ENCODE data around the gene C5orf58.

C5orf58 gene

GRCh38 chr5:170219615-170220014 is 13.2 kb upstream of the C5orf58 start:
- H3K27me3 ChIP-seq, result no peaks in the 10 kb centered on the region
- TF ChIP-seq Cebpa-rat (IDR thresholded peaks at IDR 0.05), result no peak
- peak overlapping the region in 10 of 11 experiments; percentile 2 to 59 (median 23); a peak in 11 of 22 replicates for H3K4me2 ChIP-seq
- no peak overlapping the region for H3K27ac ChIP-seq
- H3K9ac ChIP-seq, result no peak overlapping the region
- peaks cover 17 to 31% (median 25%) of the 10 kb centered on the region in 10 experiments for H3K4me1 ChIP-seq
- no peaks in the 10 kb centered on the region for H3K9me3 ChIP-seq (replicated peaks in 1 of 11)
- H3K4me3 ChIP-seq, result no peak overlapping the region
- no peaks in the 10 kb centered on the region for H4K20me1 ChIP-seq
- H3K36me3 ChIP-seq, result no peaks in the 10 kb centered on the region

DNA sequence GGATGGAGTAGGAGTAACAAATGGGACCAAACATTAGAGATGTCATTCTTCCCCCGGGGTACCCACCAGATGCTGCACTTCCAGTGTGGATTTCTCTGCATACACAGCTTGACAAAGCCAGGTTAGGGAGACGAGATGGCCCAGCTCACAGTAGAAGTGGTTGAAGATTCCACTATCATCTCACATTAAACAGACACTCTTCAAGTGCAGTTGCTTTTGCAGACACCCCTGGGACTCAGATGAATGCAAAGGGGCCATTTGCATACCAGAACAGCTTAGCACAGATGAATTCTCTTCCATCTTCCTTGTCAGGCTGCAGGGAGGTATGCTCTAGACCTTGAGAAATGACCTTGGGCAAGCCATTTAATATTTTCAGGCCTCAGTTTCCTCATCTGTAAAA is 12.6 kb upstream of the C5orf58 start:
- H4K20me1 ChIP-seq, result no peaks in the 10 kb centered on the region
- H3K4me2 ChIP-seq, result peak overlapping the region in 10 of 11 experiments; percentile 2 to 59 (median 20); a peak in 9 of 22 replicates
- H3K4me3 ChIP-seq, result no peak overlapping the region
- no peak for TF ChIP-seq Cebpa-rat (IDR thresholded peaks at IDR 0.05)
- H3K9me3 ChIP-seq (replicated peaks in 1 of 11), result no peaks in the 10 kb centered on the region
- no peak overlapping the region for H3K27ac ChIP-seq
- H3K27me3 ChIP-seq, result no peaks in the 10 kb centered on the region
- peaks cover 17 to 31% (median 25%) of the 10 kb centered on the region in 10 experiments for H3K4me1 ChIP-seq
- no peaks in the 10 kb centered on the region for H3K36me3 ChIP-seq
- H3K9ac ChIP-seq, result no peak overlapping the region

DNA sequence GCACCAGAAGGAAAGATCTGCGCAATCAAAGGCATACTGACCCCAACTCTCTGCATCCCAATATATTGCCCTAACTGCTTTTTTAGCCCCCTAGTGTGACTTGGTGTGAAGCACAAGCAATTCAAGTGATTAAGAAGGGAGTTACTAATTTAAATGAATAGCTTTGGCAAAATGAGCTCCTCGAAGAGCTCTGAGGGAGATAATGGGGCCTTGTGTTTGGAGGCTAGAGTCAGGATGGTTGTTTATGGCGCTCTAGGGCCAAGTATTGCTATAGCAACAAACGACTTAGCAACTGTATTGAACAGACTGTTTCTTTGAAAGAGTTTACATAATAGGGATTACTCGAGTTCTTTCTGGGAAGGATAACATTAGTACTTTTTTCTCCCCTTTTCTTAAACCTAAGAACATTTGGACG is 11.5 kb upstream of the C5orf58 start:
- no peaks in the 10 kb centered on the region for H3K36me3 ChIP-seq
- H3K27ac ChIP-seq, result no peak overlapping the region
- no peak for TF ChIP-seq Cebpa-rat (IDR thresholded peaks at IDR 0.05)
- H3K9ac ChIP-seq, result no peak overlapping the region
- peaks cover 17 to 26% (median 24%) of the 10 kb centered on the region in 10 experiments for H3K4me1 ChIP-seq
- H4K20me1 ChIP-seq, result no peaks in the 10 kb centered on the region
- H3K9me3 ChIP-seq (replicated peaks in 1 of 11), result no peaks in the 10 kb centered on the region
- H3K4me3 ChIP-seq, result no peak overlapping the region
- H3K27me3 ChIP-seq, result no peaks in the 10 kb centered on the region
- H3K4me2 ChIP-seq, result no peak overlapping the region

GRCh38 chr5:170223360-170223759 is 9.4 kb upstream of the C5orf58 start:
- Histone ChIP-seq H3K9me3 (replicated peaks in 1 of 11) (no peaks in the 10 kb centered on the region), H3K4me1 (peaks cover 17 to 26% (median 24%) of the 10 kb centered on the region in 10 experiments), H3K36me3 (no peaks in the 10 kb centered on the region), H3K27ac (no peak overlapping the region), H4K20me1 (no peaks in the 10 kb centered on the region), H3K27me3 (no peaks in the 10 kb centered on the region), H3K4me2 (peak overlapping the region in 9 of 11 experiments; percentile 14 to 47 (median 35); a peak in 16 of 22 replicates), H3K4me3 (no peak overlapping the region), H3K9ac (no peak overlapping the region)
- no peak for TF ChIP-seq Cebpa-rat (IDR thresholded peaks at IDR 0.05)

- H3K4me1 ChIP-seq, result peaks cover 15 to 26% (median 22%) of the 10 kb centered on the region in 10 experiments
- H4K20me1 ChIP-seq, result no peaks in the 10 kb centered on the region
- H3K9me3 ChIP-seq (replicated peaks in 1 of 11), result no peaks in the 10 kb centered on the region
- H3K27me3 ChIP-seq, result no peaks in the 10 kb centered on the region
- H3K9ac ChIP-seq, result no peak overlapping the region
- no peaks in the 10 kb centered on the region for H3K36me3 ChIP-seq
- no peak overlapping the region for H3K27ac ChIP-seq
- H3K4me2 ChIP-seq, result peak overlapping the region in 7 of 11 experiments; percentile 17 to 47 (median 42); a peak in 10 of 22 replicates
- H3K4me3 ChIP-seq, result no peak overlapping the region
- no peak for TF ChIP-seq Cebpa-rat (IDR thresholded peaks at IDR 0.05)
These were observed 8.9 kb upstream of the C5orf58 start for GRCh38 chr5:170223906-170224305.

DNA sequence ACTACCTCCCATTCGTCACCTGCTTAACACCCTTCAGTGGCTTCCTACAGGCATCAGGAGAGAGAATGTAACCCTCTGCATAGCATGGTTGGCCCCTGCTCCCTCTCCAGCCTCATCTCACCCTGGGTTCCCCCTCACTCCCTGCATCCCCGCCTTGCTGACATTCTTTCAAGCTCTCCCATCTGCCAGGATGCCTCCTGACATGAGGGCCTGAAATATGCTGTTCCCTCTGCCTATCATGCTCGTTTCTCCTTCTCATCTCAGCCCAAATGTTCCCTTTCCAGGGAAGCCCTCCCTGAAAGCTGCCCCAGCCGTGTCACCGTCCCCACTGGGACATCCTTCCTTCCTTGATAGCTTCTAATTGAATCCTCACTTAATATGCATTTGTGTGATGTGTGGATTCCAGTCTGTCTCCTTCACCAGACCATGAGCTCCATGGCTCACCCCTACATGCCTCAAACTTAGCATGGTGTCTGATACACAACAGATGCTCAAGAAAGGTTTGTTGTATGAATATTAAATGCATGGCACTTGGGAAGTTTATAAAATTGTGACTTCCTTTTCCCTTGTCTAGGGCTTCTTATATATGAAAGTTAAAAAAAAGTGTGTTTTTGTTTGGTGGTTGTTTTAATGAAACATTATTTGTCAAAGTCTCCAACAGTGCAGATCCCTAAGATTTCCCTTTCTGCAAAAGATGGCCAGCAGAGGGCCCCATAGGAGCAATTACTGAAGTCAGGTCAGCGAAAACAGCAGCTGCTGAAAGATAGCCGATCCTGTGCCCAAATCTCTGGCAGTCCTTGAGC is 7.3 kb upstream of the C5orf58 start:
- no peak overlapping the region for H3K9ac ChIP-seq
- no peak overlapping the region for H3K4me2 ChIP-seq
- no peaks in the 10 kb centered on the region for H3K9me3 ChIP-seq (replicated peaks in 1 of 11)
- no peaks in the 10 kb centered on the region for H3K27me3 ChIP-seq
- H3K36me3 ChIP-seq, result no peaks in the 10 kb centered on the region
- H3K4me1 ChIP-seq, result peaks cover 0 to 16% (median 11%) of the 10 kb centered on the region in 10 experiments; a peak in 17 of 20 replicates
- no peaks in the 10 kb centered on the region for H4K20me1 ChIP-seq
- no peak overlapping the region for H3K27ac ChIP-seq
- no peak overlapping the region for H3K4me3 ChIP-seq
- TF ChIP-seq Cebpa-rat (IDR thresholded peaks at IDR 0.05), result no peak

GRCh38 chr5:170226129-170226615 is 6.6 kb upstream of the C5orf58 start:
- Histone ChIP-seq H3K4me2 (no peak overlapping the region), H3K4me3 (no peak overlapping the region), H3K9ac (no peak overlapping the region), H3K4me1 (peaks cover 0 to 14% (median 11%) of the 10 kb centered on the region in 10 experiments; a peak in 17 of 20 replicates), H3K9me3 (replicated peaks in 1 of 11) (no peaks in the 10 kb centered on the region), H3K27me3 (no peaks in the 10 kb centered on the region), H3K36me3 (no peaks in the 10 kb centered on the region), H3K27ac (no peak overlapping the region), H4K20me1 (no peaks in the 10 kb centered on the region)
- no peak for TF ChIP-seq Cebpa-rat (IDR thresholded peaks at IDR 0.05)

GRCh38 chr5:170226661-170227060 is 6.1 kb upstream of the C5orf58 start:
- H3K4me1 ChIP-seq, result peaks cover 0 to 14% (median 11%) of the 10 kb centered on the region in 10 experiments; a peak in 17 of 20 replicates
- no peak overlapping the region for H3K9ac ChIP-seq
- no peak for TF ChIP-seq Cebpa-rat (IDR thresholded peaks at IDR 0.05)
- H4K20me1 ChIP-seq, result no peaks in the 10 kb centered on the region
- H3K27ac ChIP-seq, result no peak overlapping the region
- no peaks in the 10 kb centered on the region for H3K9me3 ChIP-seq (replicated peaks in 1 of 11)
- no peaks in the 10 kb centered on the region for H3K27me3 ChIP-seq
- no peak overlapping the region for H3K4me3 ChIP-seq
- no peaks in the 10 kb centered on the region for H3K36me3 ChIP-seq
- no peak overlapping the region for H3K4me2 ChIP-seq

DNA sequence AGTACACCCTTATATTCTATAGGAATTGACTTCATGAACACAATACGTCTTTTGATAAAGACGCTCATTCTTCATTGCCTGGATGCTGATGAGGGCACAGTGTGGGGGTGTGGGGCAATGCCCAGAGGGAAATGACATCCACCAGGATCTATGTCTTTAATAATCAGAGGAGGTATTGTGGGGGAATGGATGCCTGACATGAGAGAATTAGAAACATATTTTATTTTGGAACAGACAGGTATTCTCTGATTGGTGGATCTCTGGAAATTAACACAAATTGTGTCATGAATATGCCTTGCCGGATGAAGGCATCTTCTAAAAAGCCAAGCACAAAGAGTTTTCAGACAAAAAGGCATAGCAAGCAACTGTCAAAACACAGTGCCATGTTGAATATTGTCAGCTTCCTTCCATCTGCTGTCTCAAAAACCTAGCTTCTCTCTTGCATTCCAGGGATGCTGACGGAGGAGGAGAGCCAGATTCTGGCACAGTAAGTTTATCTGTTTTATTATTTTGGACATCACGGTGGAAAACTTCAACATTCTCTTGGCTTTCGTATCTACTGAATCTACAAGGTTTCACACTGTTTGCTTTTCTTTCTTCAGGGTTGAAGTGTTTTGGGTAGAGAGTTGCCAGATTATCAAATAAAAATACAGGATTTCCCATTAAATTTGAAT is 3.9 kb upstream of the C5orf58 start:
- Histone ChIP-seq H3K4me1 (peaks cover 0 to 2% (median under 1%) of the 10 kb centered on the region in 10 experiments; a peak in 7 of 20 replicates), H3K4me2 (no peak overlapping the region), H3K27me3 (no peaks in the 10 kb centered on the region)

More for the DNA sequence above, 3.9 kb upstream of the C5orf58 start:
- Histone ChIP-seq H3K4me3 (no peak overlapping the region), H3K36me3 (peaks cover 0 to 11% (median 0%) of the 10 kb centered on the region in 11 experiments; a peak in 3 of 22 replicates), H3K9ac (no peak overlapping the region), H4K20me1 (no peaks in the 10 kb centered on the region), H3K27ac (no peak overlapping the region), H3K9me3 (replicated peaks in 1 of 11) (0 out of 22 replicates have a peak, but pooled peaks cover 0 to 4% (median 0%) of the 10 kb centered on the region in 11 experiments)
- TF ChIP-seq Cebpa-rat (IDR thresholded peaks at IDR 0.05), result no peak

All from BLaER1 treated with 17β-estradiol and CSF1 and Interleukin-3, amounts not matched to agents 10 nM and 100 nM (cell line).